HEK293 (cell line): ENCODE results near the gene AQP5.

ENCODE experiments used
- CTCF ChIA-PET: fragments of 350-600 bp; formaldehyde crosslinking; extraction: SDS; loops from one replicate; lab custom pipeline; 2021; ENCODE audit warnings: antibody characterized with exemption; lab: Yijun Ruan, JAX
- POLR2A ChIA-PET: fragments of 300-600 bp; formaldehyde crosslinking; extraction: SDS; loops from one replicate; lab custom pipeline; 2020; ENCODE audit warnings: antibody characterized with exemption, inconsistent platforms; lab: Yijun Ruan, JAX
- H3K27ac ChIP-seq: fragments of 200-500 bp; sonication (Bioruptor generic); 2 replicates; pipeline ENCODE4 v1.5.1; 2014; ENCODE audit warnings: low read depth, low read length, control low read depth, inconsistent platforms; ENCODE audit errors: extremely low read depth
- H3K36me3 ChIP-seq, 2 experiments: fragments of 200-500 bp in 1 of 2; sonication (Bioruptor generic) in 1 of 2; 1 replicate in 1 of 2; 2 replicates in 1 of 2; pipeline ENCODE4 v1.5.1; 2014 to 2017; ENCODE audit warnings: inconsistent platforms in 2 of 2, low read length in 2 of 2; ENCODE audit not compliant: control insufficient read depth in 2 of 2, insufficient read depth in 1 of 2
- H3K4me1 ChIP-seq: fragments of 200-500 bp; sonication (Bioruptor generic); 2 replicates; pipeline ENCODE4 v1.5.1; 2014; ENCODE audit warnings: mild to moderate bottlenecking, low read length, inconsistent platforms; ENCODE audit not compliant: control insufficient read depth, insufficient read depth
- H3K4me3 ChIP-seq: 2 replicates; pipeline ENCODE4 v1.5.1; 2011; ENCODE audit warnings: low read depth, mild to moderate bottlenecking, control low read depth, low read length, moderate library complexity
- H3K9me3 ChIP-seq: fragments of 200-500 bp; sonication (Bioruptor generic); 2 replicates; pipeline ENCODE4 v1.5.1; 2014; ENCODE audit warnings: low read depth, low read length, inconsistent platforms; ENCODE audit not compliant: control insufficient read depth, insufficient read depth
- PRDM1 ChIP-seq: fragments of 450-650 bp; formaldehyde crosslinking; IDR thresholded peaks from 2 replicates; pipeline ENCODE4; 2016; ENCODE audit warnings: missing biosample characterization, missing genetic modification characterization
- TCF7L2 ChIP-seq: IDR thresholded peaks from 2 replicates; pipeline ENCODE4 v1.6.1; 2011; ENCODE audit warnings: low read depth, mild to moderate bottlenecking, inconsistent platforms, low read length, moderate library complexity, borderline replicate concordance
- ZIC2 ChIP-seq: fragments of 450-650 bp; formaldehyde crosslinking; IDR thresholded peaks from 2 replicates; pipeline ENCODE4 v1.5.1; 2016; ENCODE audit warnings: missing biosample characterization, missing genetic modification characterization
- ZNF121 ChIP-seq: fragments of 450-650 bp; formaldehyde crosslinking; IDR thresholded peaks from 2 replicates; pipeline ENCODE4 v1.5.1; 2016; ENCODE audit warnings: missing biosample characterization, missing genetic modification characterization
- ZNF138 ChIP-seq: fragments of 450-650 bp; formaldehyde crosslinking; IDR thresholded peaks from 2 replicates; pipeline ENCODE4 v1.5.1; 2016; ENCODE audit warnings: missing biosample characterization, missing genetic modification characterization, borderline replicate concordance
- ZNF202 ChIP-seq: fragments of 450-650 bp; formaldehyde crosslinking; IDR thresholded peaks from 2 replicates; pipeline ENCODE4 v1.5.1; 2016; ENCODE audit warnings: missing biosample characterization, missing genetic modification characterization, borderline replicate concordance
- ZNF239 ChIP-seq: fragments of 450-650 bp; formaldehyde crosslinking; IDR thresholded peaks from 2 replicates; pipeline ENCODE4 v1.5.1; 2016; ENCODE audit warnings: missing biosample characterization, missing genetic modification characterization
- ZNF24 ChIP-seq: fragments of 450-650 bp; formaldehyde crosslinking; IDR thresholded peaks from 2 replicates; pipeline ENCODE4 v1.5.1; 2016; ENCODE audit warnings: missing biosample characterization, missing genetic modification characterization
- ZNF341 ChIP-seq: fragments of 450-650 bp; formaldehyde crosslinking; IDR thresholded peaks from 2 replicates; pipeline ENCODE4; 2016; ENCODE audit warnings: low read depth, missing biosample characterization, missing genetic modification characterization
- ZNF366 ChIP-seq: fragments of 450-650 bp; formaldehyde crosslinking; conservative IDR thresholded peaks from 2 replicates; pipeline ENCODE4 v1.5.1; 2016; ENCODE audit warnings: missing biosample characterization, missing genetic modification characterization
- ZNF391 ChIP-seq: fragments of 450-650 bp; formaldehyde crosslinking; IDR thresholded peaks from 2 replicates; pipeline ENCODE4 v1.5.1; 2016; ENCODE audit warnings: low read depth, missing biosample characterization, missing genetic modification characterization, borderline replicate concordance
- ZNF501 ChIP-seq: fragments of 450-650 bp; formaldehyde crosslinking; IDR thresholded peaks from 2 replicates; pipeline ENCODE4 v1.5.1; 2016; ENCODE audit warnings: missing biosample characterization, missing genetic modification characterization
- ZNF521 ChIP-seq: fragments of 450-650 bp; formaldehyde crosslinking; IDR thresholded peaks from 2 replicates; pipeline ENCODE4 v1.5.1; 2017; ENCODE audit warnings: missing biosample characterization, mild to moderate bottlenecking, missing genetic modification characterization
- ZNF624 ChIP-seq: fragments of 450-650 bp; formaldehyde crosslinking; IDR thresholded peaks from 2 replicates; pipeline ENCODE4 v1.5.1; 2017; ENCODE audit warnings: missing biosample characterization, missing genetic modification characterization
- ZNF837 ChIP-seq: fragments of 450-650 bp; formaldehyde crosslinking; IDR thresholded peaks from 2 replicates; pipeline ENCODE4 v1.5.1; 2016; ENCODE audit warnings: missing biosample characterization, missing genetic modification characterization
- TF ChIP-seq, protein P1 (sequence below): fragments of 450-650 bp; formaldehyde crosslinking; IDR thresholded peaks from 2 replicates; pipeline ENCODE4 v1.5.1; 2016; ENCODE audit warnings: missing biosample characterization, missing genetic modification characterization
- TF ChIP-seq, protein P2 (sequence below): fragments of 450-650 bp; formaldehyde crosslinking; IDR thresholded peaks from 2 replicates; pipeline ENCODE4 v1.5.1; 2017; ENCODE audit warnings: missing biosample characterization, missing genetic modification characterization
- TF ChIP-seq, protein P3 (sequence below): fragments of 450-650 bp; formaldehyde crosslinking; IDR thresholded peaks from 2 replicates; pipeline ENCODE4 v1.5.1; 2016; ENCODE audit warnings: missing biosample characterization, missing genetic modification characterization

Gene AQP5

DNA sequence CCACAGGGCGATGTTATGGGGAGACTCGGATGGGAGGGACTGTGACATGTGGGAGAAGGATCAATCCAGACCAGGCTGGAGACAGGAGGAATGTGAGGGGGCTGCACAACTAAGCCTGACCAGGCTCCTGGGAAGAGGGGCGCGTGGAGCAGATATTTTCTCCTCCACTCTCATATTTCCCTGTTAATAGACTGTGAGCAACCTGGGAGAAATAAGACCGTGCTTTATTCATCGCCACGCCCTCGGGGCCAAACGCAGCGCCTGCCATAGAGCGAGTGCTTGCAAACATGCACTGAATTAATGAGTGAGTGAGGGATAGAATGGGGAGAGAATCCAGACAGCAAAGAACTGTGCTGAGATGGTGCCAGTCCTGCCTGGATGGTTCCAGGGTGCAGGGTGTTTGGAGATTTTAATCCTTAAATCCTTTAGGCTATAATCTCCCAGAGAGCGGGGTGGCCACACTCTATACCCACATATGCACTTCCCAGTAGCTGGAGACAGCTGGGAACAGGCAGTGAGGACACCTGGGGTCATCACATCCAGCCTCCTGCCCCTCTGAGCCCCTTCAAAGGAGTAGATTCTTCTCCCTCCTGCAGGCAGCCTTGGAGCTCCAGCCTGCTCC, 44.4 kb upstream of the AQP5 start:
- no peak overlapping the region for H3K4me3 ChIP-seq
- POLR2A ChIA-PET: no interaction called here
- H3K4me1 ChIP-seq: peaks cover 10% of the 10 kb centered on the region
- no peak for TF ChIP-seq PRDM1
- TF ChIP-seq, protein P1, sequence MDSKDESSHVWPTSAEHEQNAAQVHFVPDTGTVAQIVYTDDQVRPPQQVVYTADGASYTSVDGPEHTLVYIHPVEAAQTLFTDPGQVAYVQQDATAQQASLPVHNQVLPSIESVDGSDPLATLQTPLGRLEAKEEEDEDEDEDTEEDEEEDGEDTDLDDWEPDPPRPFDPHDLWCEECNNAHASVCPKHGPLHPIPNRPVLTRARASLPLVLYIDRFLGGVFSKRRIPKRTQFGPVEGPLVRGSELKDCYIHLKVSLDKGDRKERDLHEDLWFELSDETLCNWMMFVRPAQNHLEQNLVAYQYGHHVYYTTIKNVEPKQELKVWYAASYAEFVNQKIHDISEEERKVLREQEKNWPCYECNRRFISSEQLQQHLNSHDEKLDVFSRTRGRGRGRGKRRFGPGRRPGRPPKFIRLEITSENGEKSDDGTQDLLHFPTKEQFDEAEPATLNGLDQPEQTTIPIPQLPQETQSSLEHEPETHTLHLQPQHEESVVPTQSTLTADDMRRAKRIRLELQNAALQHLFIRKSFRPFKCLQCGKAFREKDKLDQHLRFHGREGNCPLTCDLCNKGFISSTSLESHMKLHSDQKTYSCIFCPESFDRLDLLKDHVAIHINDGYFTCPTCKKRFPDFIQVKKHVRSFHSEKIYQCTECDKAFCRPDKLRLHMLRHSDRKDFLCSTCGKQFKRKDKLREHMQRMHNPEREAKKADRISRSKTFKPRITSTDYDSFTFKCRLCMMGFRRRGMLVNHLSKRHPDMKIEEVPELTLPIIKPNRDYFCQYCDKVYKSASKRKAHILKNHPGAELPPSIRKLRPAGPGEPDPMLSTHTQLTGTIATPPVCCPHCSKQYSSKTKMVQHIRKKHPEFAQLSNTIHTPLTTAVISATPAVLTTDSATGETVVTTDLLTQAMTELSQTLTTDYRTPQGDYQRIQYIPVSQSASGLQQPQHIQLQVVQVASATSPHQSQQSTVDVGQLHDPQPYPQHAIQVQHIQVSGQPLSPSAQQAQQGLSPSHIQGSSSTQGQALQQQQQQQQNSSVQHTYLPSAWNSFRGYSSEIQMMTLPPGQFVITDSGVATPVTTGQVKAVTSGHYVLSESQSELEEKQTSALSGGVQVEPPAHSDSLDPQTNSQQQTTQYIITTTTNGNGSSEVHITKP: peak; percentile 83
- H3K27ac ChIP-seq: no peak overlapping the region
- no peaks in the 10 kb centered on the region for H3K36me3 ChIP-seq
- H3K9me3 ChIP-seq: no peaks in the 10 kb centered on the region
- CTCF ChIA-PET: interaction anchor here (1.2 kb wide), 1 partner anchor 28 kb away, joined by 9 read pairs; no protein-coding TSS in a partner anchor

DNA sequence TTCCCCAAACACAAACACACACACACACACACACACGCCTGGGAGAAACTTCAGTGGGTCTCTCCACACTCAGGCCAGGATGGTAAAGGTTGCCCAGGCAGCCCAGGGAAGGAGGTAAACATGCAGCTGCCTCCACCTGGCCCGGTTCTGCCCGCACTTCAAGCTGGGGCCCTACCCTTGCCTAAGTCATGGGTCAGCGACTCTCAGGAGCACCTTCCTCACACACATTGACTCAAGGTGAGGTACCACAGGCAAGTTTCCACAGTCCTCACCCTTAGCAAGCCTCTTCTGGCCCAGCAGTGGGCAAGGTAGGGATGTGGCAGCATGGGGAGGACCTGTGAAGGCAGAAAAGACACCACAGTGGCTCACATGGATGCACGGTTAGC, 43.9 kb upstream of the AQP5 start:
- CTCF ChIA-PET: interaction anchor here (1.2 kb wide), 1 partner anchor 28 kb away, joined by 9 read pairs; no protein-coding TSS in a partner anchor
- Histone ChIP-seq H3K36me3 (no peaks in the 10 kb centered on the region), H3K4me1 (peaks cover 10% of the 10 kb centered on the region), H3K27ac (no peak overlapping the region), H3K9me3 (no peaks in the 10 kb centered on the region), H3K4me3 (no peak overlapping the region)
- no peak for TF ChIP-seq ZNF521 (tag by site-specific recombination)
- TF ChIP-seq ZIC2 (tag by site-specific recombination): peak; percentile 12; the same call in 1 of the 2 replicates
- no peak for TF ChIP-seq ZNF202 (tag by site-specific recombination)
- TF ChIP-seq ZNF239 (tag by site-specific recombination): no peak
- POLR2A ChIA-PET: no interaction called here

DNA sequence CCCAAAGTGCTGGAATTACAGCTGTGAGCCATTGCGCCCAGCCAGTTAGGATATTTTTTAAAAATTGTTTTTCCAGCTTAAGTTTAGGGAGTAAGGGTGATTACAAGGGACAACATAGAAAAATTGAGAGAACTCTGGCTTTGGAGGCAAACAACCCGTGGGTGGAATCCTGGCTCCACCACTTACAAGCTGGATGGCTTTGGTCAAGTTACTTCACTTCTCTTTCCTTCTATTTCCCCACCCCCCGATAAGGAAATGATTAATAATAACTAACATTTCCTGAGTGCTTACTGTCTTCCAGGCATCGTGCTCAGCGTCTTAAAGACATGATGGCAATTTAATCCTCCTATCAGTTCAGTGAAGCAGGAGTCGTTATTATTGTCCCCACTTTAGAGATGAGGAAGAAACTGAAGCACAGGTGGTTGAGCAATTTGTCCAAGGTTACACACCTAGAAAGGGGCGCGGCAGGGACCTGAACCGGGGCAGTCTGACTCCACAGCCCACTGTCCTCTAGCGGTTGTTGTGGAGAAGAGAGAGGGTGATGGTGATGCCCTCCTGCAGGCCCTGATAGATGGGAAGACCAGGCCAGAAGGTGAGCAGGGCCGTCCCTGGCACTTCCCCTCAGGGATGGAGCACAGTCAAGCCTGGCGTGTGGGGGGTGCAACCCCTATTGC, 41.3 kb upstream of the AQP5 start:
- Histone ChIP-seq H3K36me3 (no peaks in the 10 kb centered on the region), H3K27ac (no peak overlapping the region), H3K9me3 (no peaks in the 10 kb centered on the region), H3K4me3 (no peak overlapping the region), H3K4me1 (peaks cover 2% of the 10 kb centered on the region; the same call in 1 of the 2 replicates)
- TF ChIP-seq ZNF138 (no peak), ZNF624 (no peak)
- ChIA-PET CTCF (no interaction called here), POLR2A (no interaction called here)

DNA sequence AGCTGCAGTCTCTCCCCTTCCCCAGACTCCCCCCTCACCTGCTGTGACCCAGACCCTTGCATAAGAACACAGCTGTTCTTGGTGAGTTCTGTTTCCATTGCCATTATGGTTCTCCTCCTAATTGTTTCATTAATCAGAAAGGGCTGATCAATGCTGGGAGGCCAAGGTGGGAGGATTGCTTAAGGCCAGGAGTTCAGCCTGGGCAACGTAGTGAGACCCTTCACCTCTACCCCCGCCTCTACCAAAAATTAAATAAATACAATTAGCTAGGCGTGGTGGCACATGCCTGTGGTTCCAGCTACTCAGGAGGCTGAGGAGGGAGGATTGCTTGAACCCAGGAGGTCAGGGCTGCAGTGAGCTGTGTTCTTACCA, 40.8 kb upstream of the AQP5 start:
- H3K36me3 ChIP-seq: no peaks in the 10 kb centered on the region
- H3K4me1 ChIP-seq: peaks cover 2% of the 10 kb centered on the region; the same call in 1 of the 2 replicates
- H3K27ac ChIP-seq: no peak overlapping the region
- no peaks in the 10 kb centered on the region for H3K9me3 ChIP-seq
- TF ChIP-seq ZNF121 (tag by site-specific recombination) (peak; percentile 61), ZNF837 (tag by site-specific recombination) (no peak)
- H3K4me3 ChIP-seq: no peak overlapping the region
- POLR2A ChIA-PET: no interaction called here
- CTCF ChIA-PET: interaction anchor here (0.6 kb wide), 1 partner anchor 154 kb away, joined by 3 read pairs; no protein-coding TSS in a partner anchor

DNA sequence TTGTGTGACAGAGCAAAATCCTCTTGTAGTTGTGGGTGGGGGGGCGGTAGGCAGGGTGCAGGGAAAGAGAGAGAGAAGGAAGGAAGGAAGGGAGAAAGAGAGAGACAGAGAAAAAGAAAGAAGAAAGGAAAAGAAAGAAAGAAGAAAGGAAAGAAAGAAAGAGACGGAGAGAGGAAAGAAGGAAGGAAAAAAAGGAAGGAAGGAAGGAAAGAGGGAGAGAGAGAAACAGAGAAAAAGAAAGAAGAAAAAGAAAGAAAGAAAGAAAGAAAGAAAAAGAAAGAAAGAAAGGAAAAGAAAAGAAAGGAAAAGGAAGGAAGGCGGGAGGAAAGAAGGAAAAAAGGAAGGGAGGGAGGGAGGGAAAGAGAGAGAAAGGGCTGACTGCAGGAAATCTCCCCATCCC, 40.4 kb upstream of the AQP5 start:
- ChIA-PET CTCF (interaction anchor here (0.6 to 1.1 kb wide), 3 partner anchors 16 to 153 kb away, joined by 3 read pairs; no protein-coding TSS in a partner anchor), POLR2A (no interaction called here)
- Histone ChIP-seq H3K27ac (no peak overlapping the region), H3K4me3 (no peak overlapping the region), H3K9me3 (no peaks in the 10 kb centered on the region), H3K4me1 (peaks cover 2% of the 10 kb centered on the region; the same call in 1 of the 2 replicates), H3K36me3 (no peaks in the 10 kb centered on the region)
- no peak for TF ChIP-seq ZNF501 (tag by site-specific recombination)
- TF ChIP-seq TCF7L2: no peak
- TF ChIP-seq, protein P2, sequence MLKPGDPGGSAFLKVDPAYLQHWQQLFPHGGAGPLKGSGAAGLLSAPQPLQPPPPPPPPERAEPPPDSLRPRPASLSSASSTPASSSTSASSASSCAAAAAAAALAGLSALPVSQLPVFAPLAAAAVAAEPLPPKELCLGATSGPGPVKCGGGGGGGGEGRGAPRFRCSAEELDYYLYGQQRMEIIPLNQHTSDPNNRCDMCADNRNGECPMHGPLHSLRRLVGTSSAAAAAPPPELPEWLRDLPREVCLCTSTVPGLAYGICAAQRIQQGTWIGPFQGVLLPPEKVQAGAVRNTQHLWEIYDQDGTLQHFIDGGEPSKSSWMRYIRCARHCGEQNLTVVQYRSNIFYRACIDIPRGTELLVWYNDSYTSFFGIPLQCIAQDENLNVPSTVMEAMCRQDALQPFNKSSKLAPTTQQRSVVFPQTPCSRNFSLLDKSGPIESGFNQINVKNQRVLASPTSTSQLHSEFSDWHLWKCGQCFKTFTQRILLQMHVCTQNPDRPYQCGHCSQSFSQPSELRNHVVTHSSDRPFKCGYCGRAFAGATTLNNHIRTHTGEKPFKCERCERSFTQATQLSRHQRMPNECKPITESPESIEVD: no peak
- TF ChIP-seq ZNF24 (tag by site-specific recombination): no peak
- TF ChIP-seq PRDM1: peak; percentile 85
- TF ChIP-seq ZNF341 (tag by site-specific recombination): no peak
- no peak for TF ChIP-seq ZNF391 (tag by site-specific recombination)
- TF ChIP-seq, protein P3, sequence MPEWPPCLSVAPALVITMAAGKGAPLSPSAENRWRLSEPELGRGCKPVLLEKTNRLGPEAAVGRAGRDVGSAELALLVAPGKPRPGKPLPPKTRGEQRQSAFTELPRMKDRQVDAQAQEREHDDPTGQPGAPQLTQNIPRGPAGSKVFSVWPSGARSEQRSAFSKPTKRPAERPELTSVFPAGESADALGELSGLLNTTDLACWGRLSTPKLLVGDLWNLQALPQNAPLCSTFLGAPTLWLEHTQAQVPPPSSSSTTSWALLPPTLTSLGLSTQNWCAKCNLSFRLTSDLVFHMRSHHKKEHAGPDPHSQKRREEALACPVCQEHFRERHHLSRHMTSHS (tag by site-specific recombination): no peak
- peak; percentile 95 for TF ChIP-seq ZNF366
